Stimulated activated CD8-positive, alpha-beta memory T cell treated with anti-CD3 and anti-CD28 coated beads, Interleukin-7, amount 100 ng/mL, for 4 hours (primary cell): ENCODE results near the gene VPREB1.
"Not testable (repeated sequence)": the region's sequence is repeated elsewhere in the genome, so short reads cannot be mapped to it uniquely, and the experiment has no call there.

ENCODE experiments used
- DNase-seq, 2 donors: peaks; one replicate each; pipeline ENCODE4 v3.0.0-alpha.2; 2020; ENCODE audit warnings: low read depth in 2 of 2

VPREB1 gene

GRCh38 chr22:22244316-22245250 is at the start of gene VPREB1:
TSS of gene VPREB1 (plus strand) at chr22:22244786. CDS start at chr22:22244814, 28 bp downstream.
- no peak for DNase-seq

GRCh38 chr22:22194931-22195264 is 49.7 kb upstream of the VPREB1 start:
- DNase-seq = no peak

GRCh38 chr22:22195265-22196017 is 49.1 kb upstream of the VPREB1 start:
- peak; percentile 57 to 62 for DNase-seq

GRCh38 chr22:22196018-22196533 is 48.5 kb upstream of the VPREB1 start:
- no peak for DNase-seq

- DNase-seq = no peak
Observed at GRCh38 chr22:22196833-22197477, 47.6 kb upstream of the VPREB1 start.

GRCh38 chr22:22197993-22198402 is 46.6 kb upstream of the VPREB1 start:
- DNase-seq = no peak

- no peak for DNase-seq
Observed at GRCh38 chr22:22198751-22199150, 45.8 kb upstream of the VPREB1 start.

GRCh38 chr22:22199634-22200033 is 45.0 kb upstream of the VPREB1 start:
- no peak for DNase-seq

GRCh38 chr22:22200569-22201184 is 43.9 kb upstream of the VPREB1 start:
- no peak for DNase-seq

- no peak for DNase-seq
Observed at GRCh38 chr22:22201185-22201929, 43.2 kb upstream of the VPREB1 start.

GRCh38 chr22:22201930-22202343 is 42.6 kb upstream of the VPREB1 start:
- no peak for DNase-seq

GRCh38 chr22:22203048-22203971 is 41.3 kb upstream of the VPREB1 start:
- DNase-seq = no peak

GRCh38 chr22:22207845-22208564 is 36.6 kb upstream of the VPREB1 start:
- peak; percentile 51 to 56 for DNase-seq

GRCh38 chr22:22208652-22209051 is 35.9 kb upstream of the VPREB1 start:
- DNase-seq = no peak

GRCh38 chr22:22209080-22209640 is 35.4 kb upstream of the VPREB1 start:
- not testable (repeated sequence) for DNase-seq

GRCh38 chr22:22210375-22210774 is 34.2 kb upstream of the VPREB1 start:
- DNase-seq = peak; percentile 29 to 37

GRCh38 chr22:22210889-22211833 is 33.4 kb upstream of the VPREB1 start:
- no peak for DNase-seq

- no peak for DNase-seq
Observed at GRCh38 chr22:22213231-22213630, 31.4 kb upstream of the VPREB1 start.
